ENCODE measurements around the gene TRAF3IP3.
A peak's percentile ranks its signal among the peaks of the same experiment; 100 is the strongest.

Gene TRAF3IP3

GRCh38 chr1:209777587-209777986, 21.7 kb downstream of the TRAF3IP3 start:
- CTCF ChIA-PET, result interaction anchor here (0.5 to 0.7 kb wide), 2 partner anchors 240 to 591 kb away, joined by 3 to 4 read pairs; no protein-coding TSS in a partner anchor

DNA sequence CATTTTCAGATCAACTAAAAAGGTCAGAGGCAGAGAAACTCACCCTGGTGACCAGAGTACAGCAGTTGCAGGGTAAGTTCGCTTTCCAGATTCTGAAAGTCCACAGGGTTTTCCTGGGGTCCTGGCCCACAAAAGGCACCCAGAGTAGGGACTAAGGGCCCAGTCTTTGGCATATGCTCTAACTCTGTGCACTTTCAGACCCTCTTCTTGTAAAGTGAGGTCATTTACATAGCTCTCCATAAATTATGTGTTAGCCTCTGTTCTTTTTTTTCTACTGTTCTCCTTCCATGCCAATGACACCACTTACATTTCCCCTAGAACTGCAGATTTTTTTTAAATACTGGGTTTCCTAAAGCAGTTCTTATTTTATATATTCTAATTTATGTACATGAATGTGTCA, 22.2 kb downstream of the TRAF3IP3 start:
- TF ChIP-seq, protein P1, sequence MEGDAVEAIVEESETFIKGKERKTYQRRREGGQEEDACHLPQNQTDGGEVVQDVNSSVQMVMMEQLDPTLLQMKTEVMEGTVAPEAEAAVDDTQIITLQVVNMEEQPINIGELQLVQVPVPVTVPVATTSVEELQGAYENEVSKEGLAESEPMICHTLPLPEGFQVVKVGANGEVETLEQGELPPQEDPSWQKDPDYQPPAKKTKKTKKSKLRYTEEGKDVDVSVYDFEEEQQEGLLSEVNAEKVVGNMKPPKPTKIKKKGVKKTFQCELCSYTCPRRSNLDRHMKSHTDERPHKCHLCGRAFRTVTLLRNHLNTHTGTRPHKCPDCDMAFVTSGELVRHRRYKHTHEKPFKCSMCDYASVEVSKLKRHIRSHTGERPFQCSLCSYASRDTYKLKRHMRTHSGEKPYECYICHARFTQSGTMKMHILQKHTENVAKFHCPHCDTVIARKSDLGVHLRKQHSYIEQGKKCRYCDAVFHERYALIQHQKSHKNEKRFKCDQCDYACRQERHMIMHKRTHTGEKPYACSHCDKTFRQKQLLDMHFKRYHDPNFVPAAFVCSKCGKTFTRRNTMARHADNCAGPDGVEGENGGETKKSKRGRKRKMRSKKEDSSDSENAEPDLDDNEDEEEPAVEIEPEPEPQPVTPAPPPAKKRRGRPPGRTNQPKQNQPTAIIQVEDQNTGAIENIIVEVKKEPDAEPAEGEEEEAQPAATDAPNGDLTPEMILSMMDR (conservative IDR thresholded peaks at IDR 0.05; ENCODE audit: low read depth), result no peak
- DNase-seq (ENCODE audit: low spot score), result no peak
- POLR2A ChIA-PET (ENCODE audit: low non-redundant PET), result no interaction called here
- H3K27ac ChIP-seq, result no peak overlapping the region
- CTCF ChIA-PET, result interaction anchor here (0.5 kb wide), 1 partner anchor 53 kb away, joined by 3 read pairs; no protein-coding TSS in a partner anchor

More at GRCh38 chr1:209777587-209777986, 21.7 kb downstream of the TRAF3IP3 start:
- POLR2A ChIA-PET (ENCODE audit: low non-redundant PET), result no interaction called here
- TF ChIP-seq, protein P1 (conservative IDR thresholded peaks at IDR 0.05; ENCODE audit: low read depth), result no peak
- DNase-seq (ENCODE audit: low spot score), result no peak
- no peak overlapping the region for H3K27ac ChIP-seq

GRCh38 chr1:209780268-209780667, 24.4 kb downstream of the TRAF3IP3 start:
- no peak overlapping the region for H3K27ac ChIP-seq
- ChIA-PET CTCF (interaction anchor here (0.6 kb wide), 1 partner anchor 178 kb away, joined by 3 read pairs; no protein-coding TSS in a partner anchor), POLR2A (ENCODE audit: low non-redundant PET) (no interaction called here)
- TF ChIP-seq, protein P1 (conservative IDR thresholded peaks at IDR 0.05; ENCODE audit: low read depth), result no peak
- DNase-seq (ENCODE audit: low spot score), result no peak

GRCh38 chr1:209783386-209783785, 27.5 kb downstream of the TRAF3IP3 start:
- POLR2A ChIA-PET (ENCODE audit: low non-redundant PET), result no interaction called here
- TF ChIP-seq, protein P1 (conservative IDR thresholded peaks at IDR 0.05; ENCODE audit: low read depth), result no peak
- CTCF ChIA-PET, result interaction anchor here (1.1 kb wide), 1 partner anchor 35 kb away, joined by 3 read pairs; no protein-coding TSS in a partner anchor
- H3K27ac ChIP-seq, result no peak overlapping the region
- no peak for DNase-seq (ENCODE audit: low spot score)

- peak within 1 kb of the TSS; percentile 78 for H3K27ac ChIP-seq
- ChIA-PET CTCF (interaction anchor here (0.7 to 1.1 kb wide), 2 partner anchors 36 to 66 kb away, joined by 3 read pairs; no protein-coding TSS in a partner anchor), POLR2A (ENCODE audit: low non-redundant PET) (interaction anchor here (0.5 to 0.6 kb wide), 2 partner anchors 21 to 184 kb away, joined by 3 read pairs; partner anchors contain the start of gene IRF6)
- peak; percentile 99 for DNase-seq (ENCODE audit: low spot score)
- TF ChIP-seq, protein P1 (conservative IDR thresholded peaks at IDR 0.05; ENCODE audit: low read depth), result no peak
These were observed 28.7 kb downstream of the TRAF3IP3 start, which contains the start of gene C1orf74 for GRCh38 chr1:209784265-209785169. TSS of gene C1orf74 (minus strand) at chr1:209784559. CDS start at chr1:209783634, 925 bp downstream.

DNA sequence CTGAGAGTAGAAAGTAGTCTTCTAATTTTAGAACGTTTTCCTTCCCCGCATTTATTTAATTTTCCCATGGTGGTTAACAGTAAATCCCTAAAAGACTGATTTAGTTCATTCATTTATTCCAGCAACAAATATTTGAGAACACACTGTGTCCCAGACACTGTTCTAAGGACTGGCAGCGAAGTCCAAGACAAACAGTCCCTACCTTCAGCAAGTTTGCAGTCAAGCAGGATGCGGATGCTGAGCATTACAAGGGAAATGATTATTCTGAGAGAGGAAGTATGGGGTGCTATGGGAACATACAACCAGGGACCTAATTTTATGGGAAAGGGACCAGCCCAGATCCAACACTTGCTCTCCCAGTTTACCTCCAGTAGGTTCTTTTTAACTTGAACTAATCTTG, 29.7 kb downstream of the TRAF3IP3 start:
- H3K27ac ChIP-seq, result no peak overlapping the region
- ChIA-PET POLR2A (ENCODE audit: low non-redundant PET) (no interaction called here), CTCF (no interaction called here)
- DNase-seq (ENCODE audit: low spot score), result no peak
- TF ChIP-seq, protein P1 (conservative IDR thresholded peaks at IDR 0.05; ENCODE audit: low read depth), result no peak

All from RWPE1 (cell line).